Stimulated activated CD4-positive, alpha-beta T cell treated with anti-CD3 and anti-CD28 coated beads, Interleukin-2, amount 100 ng/mL, for 24 hours (primary cell): ENCODE measurements around the gene LSAMP.

Experiments
- DNase-seq, 2 donors: peaks; one replicate each; pipeline ENCODE4 v3.0.0-alpha.2; 2020

Gene LSAMP

GRCh38 chr3:116285781-116286421 is 159.4 kb downstream of the LSAMP start:
- DNase-seq = no peak

- DNase-seq = no peak
These were observed 163.8 kb downstream of the LSAMP start for GRCh38 chr3:116281313-116282143.

DNA sequence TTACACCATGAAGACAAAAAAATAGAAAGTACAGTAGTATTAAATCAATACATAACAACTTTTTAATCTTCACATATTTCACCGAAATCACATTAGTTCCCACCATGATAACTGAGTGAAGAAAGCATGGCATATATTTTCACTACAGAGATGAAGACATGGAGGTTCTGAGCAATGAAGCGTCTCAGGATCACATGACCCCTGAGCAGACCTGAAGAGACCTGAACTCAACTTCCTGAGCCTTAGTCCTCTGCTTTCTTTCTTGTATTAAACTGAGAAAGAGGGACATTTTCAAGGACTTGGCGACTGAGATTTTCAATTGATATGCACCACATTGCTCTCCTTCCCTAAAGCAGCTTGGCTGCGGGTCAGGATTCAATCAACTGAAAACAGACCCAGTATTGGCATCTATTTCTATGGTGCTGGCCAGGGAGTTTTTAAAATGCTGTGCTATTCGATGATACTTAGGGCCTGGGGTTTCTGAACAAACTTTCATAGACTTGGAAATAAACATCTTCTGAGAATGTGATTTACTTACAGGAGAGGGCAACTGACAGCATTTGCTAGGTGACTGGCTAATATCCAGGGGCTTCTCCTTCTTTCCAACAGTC is 165.1 kb downstream of the LSAMP start:
- DNase-seq = no peak

DNA sequence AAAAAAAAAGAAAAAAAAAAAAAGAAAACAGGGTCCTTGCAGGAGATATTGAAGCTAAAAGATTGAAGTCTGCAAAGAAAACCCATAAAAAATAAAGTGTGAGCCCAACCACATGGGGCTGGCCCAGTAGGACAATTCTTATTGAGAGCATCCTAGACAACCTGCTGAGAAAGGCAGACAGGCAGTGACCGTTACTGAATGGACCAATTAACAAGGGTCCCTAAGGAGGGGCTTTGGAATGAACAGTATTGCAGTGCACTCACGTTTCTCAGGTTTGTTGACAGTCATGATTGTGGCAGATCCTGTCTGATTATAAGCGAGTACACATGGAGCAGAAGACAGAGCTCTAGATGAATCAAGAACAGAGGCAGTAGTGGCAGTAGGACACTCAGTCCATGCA is 168.6 kb downstream of the LSAMP start:
- no peak for DNase-seq

- no peak for DNase-seq
These were observed 175.2 kb downstream of the LSAMP start for GRCh38 chr3:116270056-116270455.

DNA sequence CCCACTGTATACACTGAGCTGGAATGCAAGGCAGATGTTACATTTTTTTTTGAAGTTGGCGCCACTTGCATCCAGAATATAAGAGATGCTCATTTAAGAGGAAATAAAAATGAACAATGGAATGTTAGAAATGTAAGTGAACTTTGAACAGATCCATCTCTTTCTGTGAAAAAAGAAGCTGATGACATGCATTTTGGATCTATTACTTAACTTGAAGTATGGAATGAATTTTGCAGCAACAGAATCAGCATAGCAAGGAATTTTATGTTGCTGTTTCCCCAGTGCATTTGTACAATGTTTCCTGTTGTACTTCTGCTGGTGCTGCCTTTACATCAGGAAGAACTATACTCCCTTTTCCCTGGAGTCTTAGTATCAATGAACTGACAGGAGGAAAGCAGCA is 178.2 kb downstream of the LSAMP start:
- DNase-seq = no peak

DNA sequence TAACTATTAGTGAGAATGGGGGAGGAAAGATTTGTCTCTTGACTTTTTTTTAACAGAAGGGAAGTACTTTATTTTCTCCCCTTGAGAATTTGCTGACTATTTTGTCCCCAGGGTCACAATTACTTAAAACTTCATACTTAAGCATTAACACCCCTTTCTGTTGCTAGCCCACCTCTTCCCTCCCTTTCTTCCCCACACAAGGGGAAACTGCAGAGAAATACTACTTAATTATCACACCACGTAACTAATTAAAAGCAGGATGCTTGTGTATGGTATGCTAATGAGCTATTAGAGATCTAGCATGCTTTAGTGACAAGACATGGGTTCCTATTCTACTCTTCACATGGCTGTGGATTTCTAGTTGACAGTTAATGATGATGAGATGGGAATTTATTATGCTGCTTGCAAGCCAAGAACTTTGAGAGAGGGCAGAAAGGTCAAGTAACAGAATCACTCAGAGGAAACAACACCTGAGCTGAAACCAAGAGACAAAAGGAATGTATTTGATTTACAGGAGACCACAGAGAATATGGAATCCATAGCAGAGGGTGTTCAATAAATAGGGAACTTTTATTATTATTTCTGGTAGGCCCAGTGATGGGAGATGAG is 179.2 kb downstream of the LSAMP start:
- no peak for DNase-seq

DNA sequence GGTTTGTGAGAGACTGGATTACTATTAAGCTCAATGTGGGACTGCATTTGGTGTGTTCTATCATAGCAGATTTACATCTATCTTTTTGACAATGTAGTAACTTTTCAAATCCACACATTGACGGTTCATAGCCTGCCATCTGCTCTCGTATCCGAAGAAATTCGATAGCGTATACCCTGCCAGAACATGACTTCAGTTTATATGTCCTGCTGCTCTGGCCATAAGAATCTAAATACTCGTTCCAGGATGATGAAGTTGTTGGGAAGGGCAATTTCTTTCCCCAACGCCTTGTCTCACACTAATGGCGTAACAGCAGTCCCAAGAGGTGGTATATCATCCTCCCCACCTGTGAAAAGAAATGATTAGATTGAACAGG is 180.0 kb downstream of the LSAMP start:
- no peak for DNase-seq

DNA sequence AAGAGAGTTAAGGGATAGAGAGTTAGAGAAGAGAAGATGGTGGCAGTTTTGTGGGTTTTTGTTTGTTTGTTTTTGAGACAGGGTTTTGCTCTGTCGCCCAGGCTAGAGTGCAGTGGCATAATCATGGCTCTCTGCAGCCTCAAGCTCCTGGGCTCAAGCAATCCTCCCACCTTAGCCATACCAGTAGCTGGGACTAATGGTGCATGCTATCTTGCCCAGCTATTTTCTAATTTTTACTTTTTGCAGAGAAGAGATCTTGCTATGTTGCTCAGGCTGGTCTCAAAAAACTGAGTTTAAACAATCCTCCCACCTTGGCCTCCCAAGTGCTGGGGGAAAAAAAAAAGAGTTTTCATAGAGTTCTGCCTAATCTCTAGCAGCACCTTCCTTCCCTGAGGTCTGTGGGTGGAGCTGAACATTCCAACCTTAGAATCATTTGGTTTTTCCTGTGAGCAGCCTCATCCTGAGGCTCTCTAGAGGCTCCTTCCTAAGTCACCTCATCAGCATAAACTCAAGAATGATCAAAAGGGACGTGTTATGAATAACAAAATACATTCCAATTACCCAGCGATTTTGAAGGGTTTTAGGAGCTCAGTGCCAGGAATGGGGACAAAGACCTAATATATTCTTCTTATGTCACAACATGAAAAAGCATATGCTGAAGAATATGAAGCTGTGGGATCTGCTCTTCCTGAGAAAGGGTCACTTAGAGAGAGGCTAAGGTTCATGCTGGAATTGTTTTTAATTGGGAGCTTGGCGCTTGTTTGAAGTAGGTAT is 180.6 kb downstream of the LSAMP start:
- no peak for DNase-seq

- no peak for DNase-seq
These were observed 181.3 kb downstream of the LSAMP start for GRCh38 chr3:116263842-116264545.

DNA sequence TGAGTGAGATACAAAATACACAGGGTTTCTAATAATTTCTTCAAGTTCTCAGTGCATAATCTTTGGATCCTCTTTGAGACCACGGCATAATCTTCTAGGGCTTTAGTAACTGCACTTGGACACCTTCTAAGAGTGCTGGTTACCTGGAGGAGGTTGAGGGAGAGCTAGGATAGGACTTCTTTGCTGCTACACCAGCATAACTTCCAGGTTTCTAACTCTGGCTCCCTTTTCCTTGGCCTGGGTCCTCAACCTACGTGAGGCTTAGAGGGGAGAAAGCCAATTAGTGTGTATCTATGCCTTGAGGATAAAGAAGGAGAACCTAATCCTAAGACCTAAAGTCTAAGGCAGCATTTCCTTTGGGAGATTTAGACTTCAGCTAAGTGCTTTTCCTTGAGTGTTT is 184.8 kb downstream of the LSAMP start:
- DNase-seq = no peak

DNA sequence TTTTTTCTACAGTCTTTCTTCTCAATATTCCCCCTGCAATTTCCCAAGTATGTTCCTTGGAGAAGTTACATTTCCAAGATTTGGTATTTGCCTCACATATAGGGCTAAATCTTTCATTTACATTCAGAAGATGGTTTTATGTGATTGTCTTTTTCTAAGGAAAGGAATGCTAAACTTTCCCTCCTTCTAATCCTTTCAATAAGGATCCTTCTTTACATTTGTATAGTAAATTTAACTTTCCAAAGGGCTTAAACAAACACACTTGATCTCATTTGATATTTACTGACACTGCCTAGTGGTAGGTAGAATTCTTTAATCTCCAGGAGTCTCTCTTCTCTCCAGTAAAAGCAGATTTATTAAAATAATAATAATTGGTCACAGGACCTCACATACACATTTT is 185.3 kb downstream of the LSAMP start:
- DNase-seq = no peak

DNA sequence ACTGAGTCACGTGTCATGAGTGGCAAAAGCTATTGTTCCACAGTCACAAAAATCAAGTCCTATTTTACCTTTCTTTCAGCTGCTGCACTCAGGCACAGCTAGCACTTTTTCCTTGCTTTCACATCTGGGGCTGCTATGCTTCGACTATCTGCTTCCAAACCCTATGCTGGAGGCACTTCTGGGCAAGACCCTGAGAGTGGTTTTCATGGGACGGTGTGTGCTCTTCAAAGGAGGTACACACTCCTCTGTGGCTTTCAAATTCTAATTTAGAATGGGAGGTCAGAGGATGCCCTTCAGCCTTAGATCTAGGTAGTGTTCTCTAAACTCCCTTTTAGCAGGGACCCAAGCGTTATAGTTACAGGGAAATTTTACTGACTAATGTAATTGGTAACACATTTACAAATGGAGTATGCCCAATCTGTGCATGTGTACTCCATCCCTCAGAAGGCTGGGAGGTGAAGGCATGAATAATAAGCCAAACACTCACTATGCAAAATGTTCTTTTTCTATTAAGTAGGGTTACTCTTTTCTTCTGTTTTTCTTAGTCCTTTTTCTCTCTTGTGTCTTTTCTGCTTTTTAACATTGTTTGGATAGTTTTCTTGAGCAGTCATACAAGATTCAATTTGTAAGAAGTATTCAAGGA is 188.3 kb downstream of the LSAMP start:
- DNase-seq = no peak

DNA sequence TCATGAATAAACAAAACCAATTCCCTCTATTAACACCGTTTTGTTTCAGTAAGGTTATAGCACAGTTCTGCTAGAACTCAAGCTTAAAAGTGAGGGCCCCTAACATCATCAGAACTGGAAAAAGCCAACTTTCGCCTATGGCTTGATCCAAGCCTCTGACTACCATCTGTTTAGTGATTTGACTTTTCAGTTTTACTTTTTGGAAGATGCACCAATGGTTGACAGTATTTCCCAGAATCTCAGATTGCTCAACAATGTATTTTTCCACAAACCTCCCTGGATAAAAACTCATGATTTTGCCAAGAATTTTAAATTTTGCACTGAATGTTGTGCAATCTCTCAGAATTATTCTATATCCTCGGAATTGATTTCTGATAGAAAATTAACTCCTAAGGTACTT is 190.7 kb downstream of the LSAMP start:
- no peak for DNase-seq

DNA sequence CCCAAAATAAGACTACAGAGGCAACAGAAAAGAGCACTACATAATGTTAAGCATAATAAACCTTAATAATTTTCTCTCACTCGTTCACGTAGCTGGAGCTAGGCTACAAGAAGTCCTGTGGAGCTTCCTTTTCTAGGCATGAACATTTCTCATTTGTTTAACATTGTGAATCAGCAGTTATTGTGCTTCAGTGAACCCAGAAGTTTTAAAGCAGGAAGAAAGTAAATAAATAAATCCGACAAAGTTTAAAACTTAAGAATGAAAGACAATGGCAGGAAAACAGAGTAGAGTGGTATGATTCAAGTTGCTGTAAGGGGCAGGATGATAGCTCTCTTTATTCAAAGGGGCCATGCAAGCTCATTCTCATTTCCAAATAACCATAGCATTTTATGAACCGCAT is 191.8 kb downstream of the LSAMP start:
- DNase-seq = no peak

GRCh38 chr3:116247605-116248004 is 197.7 kb downstream of the LSAMP start:
- DNase-seq = no peak

DNA sequence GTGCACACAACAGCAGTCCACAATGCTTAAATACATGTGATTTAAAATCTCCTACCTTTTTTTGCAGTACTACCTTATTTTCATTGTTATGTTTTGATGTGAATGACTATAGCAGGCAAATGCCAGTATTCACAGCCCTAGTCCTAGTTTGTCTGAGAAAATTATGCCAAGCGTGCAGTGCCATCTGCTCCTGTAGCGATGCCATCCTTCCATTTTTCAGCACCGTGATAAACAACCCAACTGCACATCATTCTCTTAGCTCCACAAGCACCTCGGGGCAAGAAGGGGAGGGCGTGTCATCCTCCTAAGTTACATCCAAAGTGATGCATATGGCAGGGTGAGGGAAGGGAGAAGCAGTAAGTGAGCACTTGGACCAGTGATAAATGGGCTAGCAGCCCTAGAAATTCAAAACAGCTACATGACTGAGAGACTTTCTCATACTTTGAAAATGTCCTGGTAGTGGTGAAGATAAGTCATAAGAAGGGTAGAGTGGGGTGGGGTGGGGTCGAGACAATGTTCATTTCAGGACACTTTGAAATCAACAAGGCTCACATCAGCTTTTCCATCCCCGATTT is 198.8 kb downstream of the LSAMP start:
- DNase-seq = no peak

DNA sequence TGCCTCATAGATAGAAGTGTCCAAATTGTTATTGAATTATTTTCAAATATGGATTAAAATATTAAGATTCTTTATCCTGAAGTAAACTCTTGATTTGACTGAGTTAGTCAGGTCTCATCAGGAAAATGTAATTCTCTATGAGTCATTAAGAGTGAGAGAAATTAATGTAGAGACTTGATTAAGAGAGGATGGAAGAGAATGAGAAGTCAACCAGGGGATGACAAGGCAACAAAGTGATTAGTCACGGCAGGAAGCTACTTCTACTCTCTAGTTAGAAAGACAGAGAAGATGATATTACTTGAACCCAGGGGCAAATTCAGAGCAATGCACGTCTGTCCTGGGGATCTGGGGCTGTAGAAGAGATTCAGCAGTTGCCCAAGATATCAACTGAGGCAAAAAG is 202.5 kb downstream of the LSAMP start:
- DNase-seq = no peak

- DNase-seq = no peak
These were observed 203.6 kb downstream of the LSAMP start for GRCh38 chr3:116241677-116242076.

DNA sequence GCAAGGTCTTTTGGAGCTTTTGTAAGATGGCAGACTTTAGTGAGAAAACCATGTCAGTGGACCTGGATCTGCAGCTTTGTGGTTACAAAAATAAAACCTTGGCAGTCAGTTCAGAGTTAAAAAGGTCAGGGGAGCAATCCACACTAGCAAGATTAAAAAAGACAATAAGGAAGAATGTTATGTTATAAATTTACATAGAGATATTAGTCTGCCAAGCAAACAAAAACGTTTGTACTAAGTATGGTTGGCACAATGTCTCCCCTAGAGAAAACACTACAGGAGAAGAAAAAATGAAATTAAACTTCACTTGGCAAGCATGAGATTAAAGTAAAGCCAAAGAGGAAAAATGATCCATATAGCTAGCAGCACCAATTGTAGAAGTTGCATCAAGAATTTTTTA is 205.0 kb downstream of the LSAMP start:
- DNase-seq = no peak

GRCh38 chr3:116238846-116239565 is 206.3 kb downstream of the LSAMP start:
- no peak for DNase-seq
